HG03060 (cell line): Measurements from ENCODE around the gene MATK.
"Not testable (repeated sequence)": the region's sequence is repeated elsewhere in the genome, so short reads cannot be mapped to it uniquely, and the experiment has no call there.

ENCODE experiments used
- ATAC-seq: cut with Tn5 transposase; IDR thresholded peaks from one replicate; pipeline ENCODE4 v1.9.1; 2021; ENCODE audit warnings: low read depth, moderate number of reproducible peaks; ENCODE audit not compliant: unreplicated experiment

The MATK gene

DNA sequence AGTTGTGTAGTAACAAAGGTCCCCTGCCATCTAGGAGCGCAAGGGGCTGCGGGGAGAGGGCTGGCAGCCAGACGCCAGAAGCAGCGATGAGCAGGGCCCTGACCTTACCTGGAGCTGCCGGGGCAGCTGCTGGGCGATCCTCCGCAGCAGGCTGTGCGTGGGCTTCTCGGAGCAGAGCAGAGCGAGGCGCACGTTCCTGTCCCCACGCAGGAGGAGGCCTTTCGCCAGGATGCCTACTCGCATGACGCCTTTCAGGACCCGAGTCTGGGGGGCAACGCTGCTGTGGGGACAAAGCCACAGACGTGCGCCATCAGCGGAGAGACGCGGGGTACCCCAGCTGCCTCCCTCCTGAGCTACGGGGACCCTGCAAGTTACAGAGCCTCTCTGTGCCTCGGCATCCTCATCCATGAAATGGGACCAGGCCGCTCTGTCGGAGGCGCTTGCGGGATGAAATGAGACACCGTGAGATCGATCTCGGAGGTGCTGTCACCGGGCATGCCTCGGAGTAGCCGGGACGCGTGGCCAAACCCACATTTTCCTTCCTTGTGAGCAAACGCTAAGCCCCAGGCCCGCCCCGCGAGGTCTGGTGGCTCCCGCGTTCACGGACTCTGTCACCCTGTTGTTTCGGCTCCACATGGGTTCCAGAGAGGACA is 30.5 kb upstream of the MATK start:
- ATAC-seq: no peak

DNA sequence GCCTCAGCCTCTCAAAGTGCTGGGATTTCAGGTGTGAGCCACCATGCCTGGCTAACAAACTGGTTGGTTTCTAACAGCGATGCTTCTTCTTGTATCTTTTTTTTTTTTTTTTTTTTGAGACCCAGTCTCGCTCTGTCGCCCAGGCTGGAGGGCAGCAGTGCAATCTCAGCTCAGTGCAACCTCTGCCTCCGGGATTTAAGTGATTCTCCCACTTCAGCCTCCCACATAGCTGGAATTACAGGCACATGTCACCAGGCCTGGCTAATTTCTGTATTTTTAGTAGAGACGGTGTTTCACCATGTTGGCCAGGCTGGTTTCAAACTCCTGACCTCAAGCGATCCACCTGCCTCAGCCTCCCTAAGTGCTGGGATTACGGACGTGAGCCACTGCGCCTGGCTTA is 30.0 kb upstream of the MATK start:
- ATAC-seq: not testable (repeated sequence)

DNA sequence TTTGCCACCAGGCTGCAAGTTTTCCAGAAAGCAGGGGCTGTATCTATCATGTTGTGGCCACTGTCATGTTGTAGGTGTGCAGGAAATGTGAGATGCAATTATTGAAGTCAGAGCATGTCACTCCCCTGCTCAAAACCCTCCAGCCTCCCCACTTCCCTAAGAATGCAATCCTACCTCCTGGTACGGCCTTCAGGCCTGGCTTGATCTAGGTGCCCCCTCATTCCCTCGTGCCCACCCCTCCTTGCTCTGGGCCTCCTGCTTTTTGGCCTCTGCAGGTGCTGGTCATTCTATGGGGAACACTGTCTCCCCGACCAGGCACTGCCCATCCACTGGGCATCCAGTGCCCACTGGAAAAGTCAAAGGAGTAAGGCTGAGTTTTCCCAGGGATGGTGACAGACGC is 28.5 kb upstream of the MATK start:
- no peak for ATAC-seq

DNA sequence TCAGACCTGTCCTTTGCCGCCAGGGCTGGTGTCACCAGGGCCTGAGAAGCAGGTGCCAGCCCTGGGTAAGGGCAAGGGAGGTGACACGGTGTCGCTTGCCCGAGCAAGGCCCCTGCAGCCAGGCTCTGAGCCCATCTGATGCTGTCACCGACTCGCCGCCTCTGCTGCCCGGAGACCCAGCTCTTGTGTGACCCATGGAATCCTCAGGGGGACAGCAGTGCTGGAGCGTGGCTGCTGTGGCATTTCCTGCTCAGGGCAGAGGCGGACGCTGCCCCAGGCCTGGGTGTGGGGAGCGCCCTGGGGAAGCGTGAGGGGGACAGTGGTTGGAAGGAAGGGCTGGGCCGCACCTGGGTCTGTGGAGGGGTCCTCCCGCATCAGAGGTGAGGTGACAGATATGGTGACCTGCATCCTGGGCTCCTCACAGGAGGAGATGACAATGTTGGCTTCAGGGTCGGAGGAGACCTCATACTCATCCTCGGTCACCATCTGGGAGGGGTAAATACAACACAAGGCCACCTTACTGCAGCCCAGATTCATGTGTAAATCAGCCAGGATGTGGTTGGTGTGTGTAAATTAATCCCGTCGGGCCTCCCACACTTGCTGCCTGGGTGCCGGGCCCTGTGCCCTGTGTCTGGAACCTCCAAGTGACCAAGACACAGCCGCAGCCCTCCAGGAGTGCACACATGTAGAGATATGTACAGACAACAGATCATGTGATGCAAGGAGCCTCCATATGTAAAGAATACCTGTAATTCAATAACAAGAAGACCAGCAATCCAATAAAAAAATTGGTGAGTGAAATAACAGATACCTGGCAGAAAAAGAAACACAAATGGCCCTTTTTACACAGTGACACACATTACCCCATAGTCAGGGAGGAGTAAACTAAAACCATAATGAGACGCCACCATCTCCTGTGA is 27.6 kb upstream of the MATK start:
- ATAC-seq: no peak

DNA sequence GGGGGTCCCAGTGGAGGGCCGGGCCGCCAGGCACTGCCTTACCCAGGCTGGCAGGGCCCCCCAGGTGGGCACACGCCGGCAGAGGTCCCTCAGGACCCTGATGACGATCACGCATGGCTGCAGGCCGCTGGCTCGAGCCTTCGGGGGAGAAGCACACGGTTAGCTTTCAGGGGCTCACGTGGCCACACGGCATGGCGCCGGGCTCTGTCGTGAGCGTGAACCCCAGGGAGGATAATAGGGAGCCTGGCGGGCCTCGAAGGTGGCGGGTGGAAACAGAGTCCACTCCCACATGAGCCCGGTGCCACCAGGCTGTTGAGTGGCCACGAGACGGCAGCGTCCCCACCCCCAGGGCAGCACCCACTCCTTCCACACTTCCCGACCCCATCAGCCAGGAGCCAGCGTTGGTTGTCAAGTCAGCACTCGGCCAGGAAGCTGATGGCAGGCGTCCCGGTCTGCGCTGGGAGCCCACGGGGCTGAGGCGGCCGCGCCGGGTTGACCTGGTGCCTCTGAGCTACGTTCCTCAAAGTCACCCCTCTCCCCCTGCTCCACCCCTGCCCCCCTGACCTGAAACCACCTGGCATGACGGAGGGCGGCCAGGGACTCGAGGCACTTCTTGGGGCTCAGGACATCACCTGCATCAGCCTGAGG is 24.7 kb upstream of the MATK start:
- no peak for ATAC-seq

DNA sequence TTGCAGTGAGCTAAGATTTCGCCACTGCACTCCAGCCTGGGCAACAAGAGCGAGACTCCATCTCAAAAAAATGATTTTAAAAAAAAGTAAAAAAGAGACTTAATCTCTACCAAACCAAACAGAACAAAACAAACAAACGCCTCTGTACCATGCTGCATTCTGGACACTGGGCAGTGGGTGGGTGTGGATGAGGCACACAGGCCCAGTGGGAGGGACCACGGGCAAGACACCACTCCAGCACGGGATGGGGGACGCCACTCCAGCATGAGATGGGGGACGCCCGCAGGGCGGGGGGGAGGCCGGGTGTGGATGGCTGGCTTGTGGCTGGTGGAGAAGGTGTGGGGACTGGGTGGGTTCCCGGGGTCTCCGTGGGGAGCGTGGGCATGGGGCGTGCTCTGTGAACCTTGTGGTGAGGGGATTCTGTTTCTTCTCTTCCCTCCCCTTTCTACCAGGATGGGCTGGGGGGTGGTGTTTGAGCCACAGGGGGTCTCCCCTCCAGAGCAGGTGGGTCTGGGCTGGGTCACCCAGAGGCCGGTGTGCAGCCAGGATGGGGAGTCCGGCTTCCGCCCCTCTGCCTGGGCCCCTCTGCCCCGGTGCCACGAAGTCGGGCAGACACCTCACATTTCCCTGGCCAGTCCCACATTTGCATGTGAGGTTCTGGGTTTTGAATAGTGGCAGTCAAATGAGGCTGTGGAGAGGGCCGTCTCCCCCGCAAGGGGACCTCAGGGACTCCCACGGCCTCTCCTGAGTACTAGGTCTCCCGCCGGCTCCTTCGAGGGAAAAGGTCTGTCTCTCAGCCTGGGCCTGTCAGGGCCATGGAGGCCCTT is 23.9 kb upstream of the MATK start:
- no peak for ATAC-seq

DNA sequence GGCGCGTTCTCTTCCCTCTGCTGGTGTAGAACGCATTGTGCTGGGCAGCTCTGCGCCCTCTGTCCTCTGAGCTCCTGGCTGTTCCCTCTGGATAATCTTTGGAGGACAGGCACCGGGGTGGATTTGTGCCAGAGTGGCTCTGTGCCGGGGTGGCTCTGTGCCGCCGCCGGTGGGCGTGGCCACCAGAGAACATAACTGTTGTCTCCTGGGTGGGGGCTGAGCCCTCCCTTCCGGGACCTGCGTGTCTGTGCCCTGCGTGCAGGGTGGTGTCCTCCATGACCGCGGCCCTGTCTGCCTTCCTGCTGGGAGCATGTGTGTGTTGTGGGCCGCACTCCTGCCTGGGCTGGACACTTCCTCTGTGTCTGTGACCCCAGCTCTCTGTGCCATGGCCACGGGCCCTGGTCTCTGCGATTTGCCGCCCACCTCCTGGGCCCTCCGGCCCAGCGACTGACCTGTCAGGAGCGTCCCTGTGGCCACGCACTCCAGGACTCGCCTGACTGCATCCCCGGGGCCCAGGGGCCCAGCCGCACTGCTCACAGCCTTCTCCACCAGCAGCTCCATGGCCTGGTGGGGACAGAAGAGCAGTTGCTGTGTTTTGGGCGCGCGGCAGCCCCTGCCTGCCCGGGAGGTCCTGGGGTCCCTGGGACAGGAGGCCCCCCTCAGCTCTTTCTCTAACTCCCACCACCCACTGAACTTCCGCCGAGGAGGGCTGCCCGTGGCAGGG is 22.4 kb upstream of the MATK start:
- no peak for ATAC-seq

DNA sequence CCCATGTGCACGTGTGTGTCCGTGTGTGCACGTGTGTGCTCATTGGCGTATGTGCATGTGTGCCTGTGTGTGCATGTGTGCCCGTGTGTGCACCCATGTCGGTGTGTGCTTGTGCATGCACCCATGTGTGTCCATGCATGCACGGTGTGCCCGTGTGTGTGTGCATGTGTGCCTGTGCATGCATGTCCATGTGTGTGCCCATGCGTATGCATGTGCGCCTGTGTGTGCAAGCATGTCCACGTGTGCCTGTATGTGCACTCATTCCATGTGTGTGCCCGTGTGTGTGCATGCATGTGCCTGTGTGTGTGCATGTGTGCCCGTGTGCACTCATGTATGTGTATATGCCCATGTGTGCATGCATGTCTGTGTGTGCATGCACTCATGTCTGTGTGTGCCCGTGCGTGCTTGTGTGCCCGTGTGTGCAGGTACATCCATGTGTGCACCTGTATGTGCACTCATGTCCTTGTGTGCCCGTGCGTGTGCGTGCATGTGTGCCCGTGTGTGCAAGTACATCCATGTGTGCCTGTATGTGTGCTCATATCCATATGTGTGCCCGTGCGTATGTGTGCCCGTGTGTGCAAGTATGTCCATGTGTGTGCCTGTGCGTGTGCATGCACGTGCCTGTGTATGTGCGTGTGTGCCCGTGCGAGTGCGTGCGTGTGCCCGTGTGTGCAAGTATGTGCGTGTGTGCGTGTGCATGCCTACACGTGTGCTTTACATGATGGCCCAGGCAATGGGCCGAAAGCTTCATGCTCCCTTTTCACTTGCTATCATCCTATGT is 21.6 kb upstream of the MATK start:
- ATAC-seq: no peak

DNA sequence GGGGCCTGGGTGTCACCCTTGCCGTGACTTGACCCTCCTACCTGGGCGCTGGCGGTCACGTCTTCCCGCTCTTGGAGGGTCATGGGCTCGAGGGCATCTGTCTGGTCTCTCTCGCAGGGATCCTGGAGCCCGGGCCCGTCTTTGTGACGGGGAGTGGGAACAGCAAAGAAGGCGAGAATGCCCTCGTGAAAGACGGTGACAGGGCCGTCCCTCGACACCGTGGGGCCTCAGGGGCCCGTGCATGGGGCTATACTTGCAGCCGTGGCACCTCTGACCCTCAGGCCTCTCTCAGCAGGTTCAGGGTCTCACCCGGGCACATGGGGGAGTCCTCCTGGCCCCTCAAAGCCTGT is 20.9 kb upstream of the MATK start:
- no peak for ATAC-seq

DNA sequence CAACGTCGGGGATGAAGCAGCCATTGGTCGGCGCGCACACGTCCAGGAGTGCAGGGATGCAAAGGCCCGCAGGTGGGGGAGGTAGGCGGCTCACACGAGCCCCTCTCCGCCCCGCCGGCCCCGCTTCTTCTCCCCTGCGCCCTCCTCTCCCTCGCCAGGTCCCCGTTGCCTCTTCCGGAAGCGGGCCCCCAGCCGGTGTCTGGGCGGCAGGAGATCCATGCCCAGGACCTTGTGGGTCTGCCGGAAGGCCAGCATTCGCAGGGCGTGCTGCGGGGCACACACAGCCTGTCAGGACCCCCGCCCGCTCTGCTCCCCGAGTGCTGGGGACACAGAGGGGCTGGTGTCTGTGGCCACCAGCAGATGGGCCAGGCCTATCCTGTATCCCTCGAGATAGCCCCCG is 19.7 kb upstream of the MATK start:
- ATAC-seq: no peak

DNA sequence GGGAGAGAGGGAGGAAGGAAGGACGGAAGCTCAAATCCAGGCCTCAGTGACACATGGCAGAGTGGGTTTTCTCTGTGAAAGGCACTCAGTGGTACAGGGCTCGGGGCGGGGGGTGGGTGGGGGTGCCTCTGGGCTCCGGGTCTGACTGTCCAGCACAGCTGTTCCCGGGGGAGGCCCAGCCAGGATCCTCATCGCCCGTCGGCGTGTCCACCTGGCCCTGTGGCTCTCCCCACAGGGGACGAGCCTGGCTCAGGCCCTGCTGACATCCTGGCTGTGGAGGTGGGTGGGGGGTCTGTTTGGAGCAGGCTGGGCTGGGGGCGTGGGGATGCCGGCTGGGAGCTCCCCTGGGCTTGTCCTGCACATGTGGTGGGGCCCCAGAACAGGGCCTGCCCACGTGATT is 18.2 kb upstream of the MATK start:
- ATAC-seq: no peak

DNA sequence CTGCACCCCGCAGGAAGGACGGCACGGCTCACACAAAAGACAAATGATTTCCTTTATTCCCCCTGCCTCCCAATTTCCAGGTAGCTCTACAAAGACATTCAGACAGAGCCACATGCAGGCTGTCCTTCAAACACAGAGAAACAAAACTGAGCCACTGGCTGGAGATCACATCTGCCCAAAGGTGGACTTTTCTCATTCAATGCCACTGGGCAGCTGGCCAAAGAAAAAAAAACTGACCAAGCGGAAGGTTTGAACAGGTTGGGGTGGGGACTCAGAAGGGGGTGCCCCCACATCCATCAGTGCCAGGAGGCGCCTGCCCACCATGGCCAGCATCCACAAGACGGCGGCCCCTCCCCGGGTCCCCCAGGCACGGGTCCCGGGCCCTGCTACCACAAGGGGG is 17.8 kb upstream of the MATK start:
- no peak for ATAC-seq

DNA sequence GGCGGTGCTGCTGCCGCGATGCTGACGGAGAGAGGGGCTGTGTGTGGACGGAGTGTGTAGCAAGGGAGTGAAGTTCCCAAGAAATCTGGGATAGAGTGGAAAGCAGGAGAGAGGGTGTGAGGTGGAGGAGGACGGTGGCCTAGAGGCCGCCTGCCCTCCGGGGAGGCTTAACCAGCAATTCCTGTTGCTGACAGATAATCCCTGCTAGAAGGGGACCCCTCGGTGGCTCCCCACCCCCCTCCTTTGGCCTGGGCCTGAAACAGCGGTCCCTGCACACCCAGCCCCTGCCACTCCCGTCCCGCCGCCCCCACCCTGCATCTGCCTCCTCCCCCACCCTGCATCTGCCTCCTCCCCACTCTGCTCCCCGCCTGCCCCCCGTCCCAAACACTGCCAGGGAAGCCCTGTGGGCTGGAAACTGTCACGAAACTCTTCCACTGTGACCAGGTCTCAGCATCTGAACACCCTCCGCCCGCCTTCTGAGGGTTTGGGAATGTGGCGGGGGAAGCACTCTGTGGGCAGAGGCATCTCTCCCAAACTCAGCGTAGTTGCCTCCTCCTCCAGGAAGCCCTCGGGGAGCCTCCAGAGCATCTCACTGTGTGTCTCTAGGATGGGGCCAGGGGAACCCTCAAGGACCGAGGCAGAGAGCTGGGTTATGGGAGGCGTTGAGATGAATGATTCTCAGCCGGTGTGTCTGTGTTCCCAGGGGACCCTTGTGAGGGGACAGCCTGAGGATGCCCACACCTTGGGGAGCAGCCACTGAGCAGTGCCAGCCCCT is 17.1 kb upstream of the MATK start:
- no peak for ATAC-seq

DNA sequence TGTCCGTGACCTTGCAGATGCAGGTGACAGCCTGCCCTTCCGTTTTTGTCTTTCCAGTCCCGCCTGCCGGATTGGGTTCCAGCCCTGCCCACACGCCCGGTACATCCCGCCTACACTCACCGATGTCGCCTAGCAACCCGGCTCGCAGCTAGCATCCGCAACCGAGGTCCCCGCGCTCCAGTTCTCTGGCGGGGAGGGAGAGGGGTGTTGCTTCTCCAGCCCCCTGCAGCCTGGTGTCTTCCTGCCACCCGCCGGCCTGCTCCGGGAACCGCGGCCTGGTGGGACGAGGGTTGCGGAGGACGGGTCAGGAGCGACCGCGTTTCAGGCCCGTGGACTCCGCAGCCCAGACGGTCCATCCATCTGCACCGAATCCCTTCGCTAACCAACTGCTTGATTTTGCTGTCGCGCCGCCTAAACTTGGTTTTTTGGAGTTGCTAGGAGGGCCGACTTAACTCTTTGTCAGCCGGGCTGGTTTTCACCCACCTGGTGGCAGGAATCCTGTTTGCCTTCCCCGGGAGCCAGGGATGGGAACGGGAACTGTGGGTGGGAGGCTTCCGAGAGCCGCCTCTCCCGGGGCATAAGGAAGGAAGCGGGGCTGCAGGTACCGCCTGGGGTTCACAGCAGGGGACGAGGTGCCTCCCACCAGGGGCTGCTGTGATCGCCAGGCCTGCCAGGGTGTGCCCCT is 15.4 kb upstream of the MATK start:
- no peak for ATAC-seq

DNA sequence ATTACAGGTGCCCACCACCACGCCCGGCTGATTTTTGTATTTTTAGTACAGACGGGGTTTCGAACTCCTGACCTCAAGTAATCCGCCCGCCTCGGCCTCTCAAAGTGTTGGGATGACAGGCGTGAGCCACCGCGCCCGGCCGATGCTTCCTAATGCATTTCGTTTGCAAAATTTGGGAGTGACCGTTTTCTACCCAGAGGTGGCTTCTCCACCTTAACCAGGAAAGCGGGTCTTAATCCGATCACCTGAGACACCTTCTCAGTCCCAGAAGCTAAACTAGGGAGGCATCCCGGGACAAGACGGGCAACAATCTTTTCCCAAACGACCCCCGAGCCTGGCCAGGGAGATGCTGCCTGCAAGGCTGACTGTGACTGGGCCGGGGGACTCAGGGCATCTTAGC is 14.8 kb upstream of the MATK start:
- no peak for ATAC-seq

DNA sequence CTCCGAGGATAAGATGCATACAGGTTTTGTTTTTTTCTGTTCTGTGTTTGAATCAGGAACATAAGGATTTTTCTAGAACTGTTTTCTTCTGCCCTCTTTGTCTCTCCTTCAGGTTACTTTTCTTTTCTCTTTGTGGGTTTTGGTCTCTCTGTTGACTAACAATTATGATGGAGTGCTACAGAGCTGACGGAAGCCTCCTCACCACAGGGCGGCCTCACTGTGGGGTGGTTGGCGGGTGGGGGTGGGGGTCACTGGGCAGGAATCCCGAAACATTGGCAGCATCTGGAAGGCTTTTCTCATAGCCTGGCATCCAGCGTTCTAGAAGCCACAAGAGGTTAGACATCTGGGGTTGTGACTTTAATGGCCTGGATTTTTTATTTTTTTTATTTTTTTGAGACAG is 12.0 kb upstream of the MATK start:
- ATAC-seq: no peak

DNA sequence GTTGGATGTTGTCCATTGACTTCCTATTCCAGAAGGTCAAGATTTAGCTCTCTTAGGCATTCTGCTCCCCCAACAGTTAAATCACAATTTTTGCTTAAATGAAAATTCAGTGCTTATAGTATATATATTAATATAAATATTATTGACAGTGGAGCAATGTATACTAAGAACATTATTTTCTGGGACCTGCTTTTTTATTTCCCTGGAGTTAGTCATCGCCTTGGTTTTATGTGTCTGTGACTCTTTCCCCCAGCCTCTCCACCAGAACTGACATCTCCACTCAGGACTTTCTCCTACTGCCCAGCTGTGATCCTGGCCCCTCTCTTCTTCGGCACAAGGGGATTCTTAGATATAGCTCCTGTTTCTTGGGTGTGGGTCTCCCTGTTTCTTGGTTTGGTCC is 10.2 kb upstream of the MATK start:
- no peak for ATAC-seq

DNA sequence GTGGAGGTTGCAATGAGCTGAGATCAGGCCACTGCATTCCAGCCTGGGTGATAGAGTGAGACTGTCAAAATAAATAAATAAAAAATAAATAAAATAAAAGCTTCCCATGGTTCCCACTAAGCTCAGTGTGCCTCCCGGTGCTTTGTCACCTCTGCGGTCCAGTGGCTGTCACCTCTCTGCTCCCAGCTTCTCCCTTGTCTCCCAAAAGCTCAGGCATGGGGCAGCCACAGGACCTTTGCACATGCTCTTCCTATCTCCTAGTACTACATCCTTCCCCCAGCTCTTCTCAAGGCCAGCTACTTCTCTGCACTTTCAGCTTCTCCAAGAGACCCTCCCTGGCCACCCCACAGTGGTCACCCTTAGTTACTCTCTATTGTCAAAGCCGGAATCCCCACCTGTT is 7.6 kb upstream of the MATK start:
- no peak for ATAC-seq
